Measurements from ENCODE around the gene EPHB1.

The EPHB1 gene

GRCh38 chr3:134911586-134912548, 116.8 kb downstream of the EPHB1 start:
- no peaks in the 10 kb centered on the region for H3K27me3 ChIP-seq (replicated peaks)
- H3K36me3 ChIP-seq (replicated peaks), result no peaks in the 10 kb centered on the region
- DNase-seq, result no peak
- no peak overlapping the region for H3K27ac ChIP-seq
- TF ChIP-seq CTCF (IDR thresholded peaks at IDR 0.05; ENCODE audit: low read depth, low read length, missing control alignments), result no peak
- in situ Hi-C loops (cut with HindIII; ENCODE audit: low pct_ligation_motif_present, low sequenced_read_pairs), result no loop called here
- H3K4me3 ChIP-seq (ENCODE audit: low read depth, low read length), result no peak overlapping the region

- no peaks in the 10 kb centered on the region for H3K27me3 ChIP-seq (replicated peaks)
These were observed 121.4 kb downstream of the EPHB1 start for GRCh38 chr3:134916276-134916961.

GRCh38 chr3:134917631-134918030, 122.6 kb downstream of the EPHB1 start:
- Histone ChIP-seq H3K4me3 (ENCODE audit: low read depth, low read length) (no peak overlapping the region), H3K27ac (no peak overlapping the region), H3K36me3 (replicated peaks) (no peaks in the 10 kb centered on the region), H3K27me3 (replicated peaks) (no peaks in the 10 kb centered on the region)
- no peak for TF ChIP-seq CTCF (IDR thresholded peaks at IDR 0.05; ENCODE audit: low read depth, low read length, missing control alignments)
- in situ Hi-C loops (cut with HindIII; ENCODE audit: low pct_ligation_motif_present, low sequenced_read_pairs), result no loop called here
- DNase-seq, result no peak

More at GRCh38 chr3:134916276-134916961, 121.4 kb downstream of the EPHB1 start:
- TF ChIP-seq CTCF (IDR thresholded peaks at IDR 0.05; ENCODE audit: low read depth, low read length, missing control alignments), result no peak
- no peaks in the 10 kb centered on the region for H3K36me3 ChIP-seq (replicated peaks)
- in situ Hi-C loops (cut with HindIII; ENCODE audit: low pct_ligation_motif_present, low sequenced_read_pairs), result no loop called here
- no peak overlapping the region for H3K4me3 ChIP-seq (ENCODE audit: low read depth, low read length)
- DNase-seq, result no peak
- H3K27ac ChIP-seq, result no peak overlapping the region

- Histone ChIP-seq H3K27ac (no peak overlapping the region), H3K4me3 (ENCODE audit: low read depth, low read length) (no peak overlapping the region), H3K36me3 (replicated peaks) (no peaks in the 10 kb centered on the region), H3K27me3 (replicated peaks) (no peaks in the 10 kb centered on the region)
- in situ Hi-C loops (cut with HindIII; ENCODE audit: low pct_ligation_motif_present, low sequenced_read_pairs), result no loop called here
- DNase-seq, result no peak
- no peak for TF ChIP-seq CTCF (IDR thresholded peaks at IDR 0.05; ENCODE audit: low read depth, low read length, missing control alignments)
These were observed 123.4 kb downstream of the EPHB1 start for GRCh38 chr3:134918441-134918840.

GRCh38 chr3:134922101-134922500, 127.0 kb downstream of the EPHB1 start:
- H3K27me3 ChIP-seq (replicated peaks), result no peaks in the 10 kb centered on the region
- no peak overlapping the region for H3K27ac ChIP-seq
- no peak for TF ChIP-seq CTCF (IDR thresholded peaks at IDR 0.05; ENCODE audit: low read depth, low read length, missing control alignments)
- no peak overlapping the region for H3K4me3 ChIP-seq (ENCODE audit: low read depth, low read length)
- in situ Hi-C loops (cut with HindIII; ENCODE audit: low pct_ligation_motif_present, low sequenced_read_pairs), result no loop called here
- no peak for DNase-seq
- no peaks in the 10 kb centered on the region for H3K36me3 ChIP-seq (replicated peaks)

Data from brain microvascular endothelial cell (primary cell).